Measurements from ENCODE around the gene RAB9B. TPM values are rescaled to one million over a fixed set of nuclear protein-coding genes. Genes with fewer than 3 reads are reported as not detected.

Gene RAB9B, protein sequence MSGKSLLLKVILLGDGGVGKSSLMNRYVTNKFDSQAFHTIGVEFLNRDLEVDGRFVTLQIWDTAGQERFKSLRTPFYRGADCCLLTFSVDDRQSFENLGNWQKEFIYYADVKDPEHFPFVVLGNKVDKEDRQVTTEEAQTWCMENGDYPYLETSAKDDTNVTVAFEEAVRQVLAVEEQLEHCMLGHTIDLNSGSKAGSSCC
- 1 to 10 TPM in 1 of 2 donors, under 1 TPM in 1; 0.45 to 1.0 TPM for polyA plus RNA-seq

DNA sequence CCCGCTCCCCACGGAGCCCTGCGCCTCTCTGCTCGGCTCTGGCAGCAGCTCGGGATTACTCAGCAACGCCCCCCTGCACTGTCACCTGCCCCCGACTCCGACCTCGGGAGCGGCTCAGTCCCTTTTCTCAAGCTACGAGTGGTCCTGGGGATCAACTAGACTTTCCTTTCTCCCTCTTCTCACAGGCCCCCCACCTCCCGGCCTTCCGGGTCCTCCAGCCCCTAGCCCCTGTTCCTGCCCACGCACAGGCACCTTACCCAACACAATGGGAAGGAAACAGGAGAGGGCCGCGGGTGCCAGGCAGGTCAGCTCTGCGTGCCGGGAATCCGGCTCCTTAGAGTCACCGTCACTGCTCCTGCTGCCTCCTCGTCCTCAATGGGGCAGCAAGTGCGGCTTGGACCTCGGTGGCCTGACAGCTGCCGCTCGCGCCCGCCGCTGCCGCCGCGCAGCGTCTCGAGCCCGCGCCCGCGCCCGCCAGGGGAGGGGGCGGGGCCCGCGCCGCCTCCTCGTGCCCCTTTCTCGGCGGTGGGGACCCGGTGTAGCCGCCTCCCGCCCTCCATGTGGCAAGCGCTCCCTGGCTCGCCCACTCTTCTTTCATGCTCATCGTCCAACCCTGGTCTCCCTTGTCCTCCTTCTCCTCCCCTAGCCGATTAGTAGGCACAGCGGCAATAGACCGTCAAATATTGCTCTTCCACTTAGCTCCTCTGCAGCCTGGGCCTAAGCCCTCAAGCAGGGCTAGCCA is at the start of gene RAB9B:
TSS of gene RAB9B (minus strand) at position 455 of the 742 bp plus-strand sequence. CDS start 6,473 bp downstream, outside the sequence.
- Histone ChIP-seq H3K9me3 (ENCODE audit: control insufficient read depth in 2 of 2, insufficient read depth in 1 of 2, low read depth in 1 of 2, low read length in 1 of 2) (no peaks in the 10 kb centered on the region), H3K4me1 (ENCODE audit: control insufficient read depth in 2 of 2, insufficient read depth in 2 of 2, low read length in 1 of 2) (no peaks in the 10 kb centered on the region), H3K36me3 (ENCODE audit: control insufficient read depth in 2 of 2, insufficient read depth in 2 of 2, low read length in 1 of 2) (no peaks in the 10 kb centered on the region), H3K27ac (ENCODE audit: low read depth in 2 of 2, low read length in 1 of 2) (peak within 1 kb of the TSS; percentile 34 to 43), H3K27me3 (ENCODE audit: control insufficient read depth in 1 of 2, insufficient read depth in 2 of 2, low read length in 2 of 2) (no peaks in the 10 kb centered on the region), H3K4me3 (ENCODE audit: low read depth in 1 of 2, low read length in 2 of 2) (peak within 1 kb of the TSS; percentile 48 to 53)
- WGBS, 2 donors = 0 to 13% methylated on average over 46 to 54 of the region's 54 CpGs

DNA sequence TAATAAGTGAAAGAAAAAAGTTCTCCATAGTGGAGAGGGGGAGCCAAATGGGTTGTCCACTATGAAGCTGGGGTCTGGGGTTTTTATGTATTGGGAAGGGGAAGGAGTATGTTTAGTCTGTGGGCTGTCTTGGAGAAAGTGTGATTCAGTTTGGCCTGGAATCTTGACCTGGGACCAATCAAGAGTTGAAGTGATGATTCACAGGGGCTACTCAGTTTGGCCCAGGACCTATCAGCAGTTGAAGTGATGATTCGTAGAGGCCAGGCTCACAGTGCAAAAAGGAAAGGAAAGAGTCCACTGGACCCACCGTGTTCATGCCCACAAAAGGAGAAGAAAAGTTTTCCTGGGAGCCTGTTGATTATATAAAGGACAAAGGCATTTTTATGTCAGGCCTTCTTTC is 47.3 kb upstream of the RAB9B start:
- no peak overlapping the region for H3K27ac ChIP-seq (ENCODE audit: low read depth in 2 of 2, low read length in 1 of 2)
- no peaks in the 10 kb centered on the region for H3K27me3 ChIP-seq (ENCODE audit: control insufficient read depth in 1 of 2, insufficient read depth in 2 of 2, low read length in 2 of 2)
- no peak overlapping the region for H3K4me3 ChIP-seq (ENCODE audit: low read depth in 1 of 2, low read length in 2 of 2)
- no peaks in the 10 kb centered on the region for H3K4me1 ChIP-seq (ENCODE audit: control insufficient read depth in 2 of 2, insufficient read depth in 2 of 2, low read length in 1 of 2)
- H3K36me3 ChIP-seq (ENCODE audit: control insufficient read depth in 2 of 2, insufficient read depth in 2 of 2, low read length in 1 of 2) = no peaks in the 10 kb centered on the region
- H3K9me3 ChIP-seq (ENCODE audit: control insufficient read depth in 2 of 2, insufficient read depth in 1 of 2, low read depth in 1 of 2, low read length in 1 of 2) = no peaks in the 10 kb centered on the region
- 59 to 73% methylated on average over 2 of the region's 2 CpGs for WGBS, 2 donors

GRCh38 chrX:103878466-103879122 is 46.5 kb upstream of the RAB9B start:
- H3K4me3 ChIP-seq (ENCODE audit: low read depth in 1 of 2, low read length in 2 of 2) = no peak overlapping the region
- no peaks in the 10 kb centered on the region for H3K4me1 ChIP-seq (ENCODE audit: control insufficient read depth in 2 of 2, insufficient read depth in 2 of 2, low read length in 1 of 2)
- no peak overlapping the region for H3K27ac ChIP-seq (ENCODE audit: low read depth in 2 of 2, low read length in 1 of 2)
- H3K9me3 ChIP-seq (ENCODE audit: control insufficient read depth in 2 of 2, insufficient read depth in 1 of 2, low read depth in 1 of 2, low read length in 1 of 2) = no peaks in the 10 kb centered on the region
- WGBS, 2 donors = 61 to 71% methylated on average over 8 of the region's 8 CpGs
- H3K36me3 ChIP-seq (ENCODE audit: control insufficient read depth in 2 of 2, insufficient read depth in 2 of 2, low read length in 1 of 2) = no peaks in the 10 kb centered on the region
- no peaks in the 10 kb centered on the region for H3K27me3 ChIP-seq (ENCODE audit: control insufficient read depth in 1 of 2, insufficient read depth in 2 of 2, low read length in 2 of 2)

- no peaks in the 10 kb centered on the region for H3K27me3 ChIP-seq (ENCODE audit: control insufficient read depth in 1 of 2, insufficient read depth in 2 of 2, low read length in 2 of 2)
- H3K4me3 ChIP-seq (ENCODE audit: low read depth in 1 of 2, low read length in 2 of 2) = no peak overlapping the region
- no peaks in the 10 kb centered on the region for H3K4me1 ChIP-seq (ENCODE audit: control insufficient read depth in 2 of 2, insufficient read depth in 2 of 2, low read length in 1 of 2)
- H3K9me3 ChIP-seq (ENCODE audit: control insufficient read depth in 2 of 2, insufficient read depth in 1 of 2, low read depth in 1 of 2, low read length in 1 of 2) = no peaks in the 10 kb centered on the region
- 64 to 81% methylated on average over 3 of the region's 3 CpGs for WGBS, 2 donors
- no peak overlapping the region for H3K27ac ChIP-seq (ENCODE audit: low read depth in 2 of 2, low read length in 1 of 2)
- H3K36me3 ChIP-seq (ENCODE audit: control insufficient read depth in 2 of 2, insufficient read depth in 2 of 2, low read length in 1 of 2) = no peaks in the 10 kb centered on the region
These were observed 45.5 kb upstream of the RAB9B start for GRCh38 chrX:103877571-103877970.

- Histone ChIP-seq H3K9me3 (ENCODE audit: control insufficient read depth in 2 of 2, insufficient read depth in 1 of 2, low read depth in 1 of 2, low read length in 1 of 2) (no peaks in the 10 kb centered on the region), H3K27ac (ENCODE audit: low read depth in 2 of 2, low read length in 1 of 2) (no peak overlapping the region), H3K27me3 (ENCODE audit: control insufficient read depth in 1 of 2, insufficient read depth in 2 of 2, low read length in 2 of 2) (no peaks in the 10 kb centered on the region), H3K4me3 (ENCODE audit: low read depth in 1 of 2, low read length in 2 of 2) (no peak overlapping the region), H3K4me1 (ENCODE audit: control insufficient read depth in 2 of 2, insufficient read depth in 2 of 2, low read length in 1 of 2) (no peaks in the 10 kb centered on the region), H3K36me3 (ENCODE audit: control insufficient read depth in 2 of 2, insufficient read depth in 2 of 2, low read length in 1 of 2) (no peaks in the 10 kb centered on the region)
- WGBS, 2 donors = 56 to 62% methylated on average over 5 of the region's 5 CpGs
These were observed 33.0 kb upstream of the RAB9B start for GRCh38 chrX:103864886-103865534.

DNA sequence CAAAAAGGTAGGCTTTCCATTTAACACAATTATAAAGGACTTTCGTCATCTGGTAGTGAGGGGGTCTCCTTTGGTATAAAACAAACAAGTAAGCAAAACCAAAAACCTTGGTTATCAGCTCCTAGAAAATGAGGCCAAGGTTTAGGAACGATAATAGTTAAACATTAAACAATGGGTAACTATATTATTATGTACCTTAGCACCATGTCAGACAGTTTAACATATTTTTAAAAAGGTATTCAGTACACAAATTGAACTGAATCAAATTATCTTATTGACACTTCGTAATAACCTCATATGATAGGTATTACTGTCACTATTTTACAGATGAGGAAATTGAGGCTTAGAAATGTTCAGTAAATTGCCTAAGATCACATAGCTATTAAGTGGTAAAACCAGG is 32.1 kb upstream of the RAB9B start:
- H3K36me3 ChIP-seq (ENCODE audit: control insufficient read depth in 2 of 2, insufficient read depth in 2 of 2, low read length in 1 of 2) = no peaks in the 10 kb centered on the region
- H3K27ac ChIP-seq (ENCODE audit: low read depth in 2 of 2, low read length in 1 of 2) = no peak overlapping the region
- no peaks in the 10 kb centered on the region for H3K9me3 ChIP-seq (ENCODE audit: control insufficient read depth in 2 of 2, insufficient read depth in 1 of 2, low read depth in 1 of 2, low read length in 1 of 2)
- H3K4me3 ChIP-seq (ENCODE audit: low read depth in 1 of 2, low read length in 2 of 2) = no peak overlapping the region
- H3K4me1 ChIP-seq (ENCODE audit: control insufficient read depth in 2 of 2, insufficient read depth in 2 of 2, low read length in 1 of 2) = no peaks in the 10 kb centered on the region
- H3K27me3 ChIP-seq (ENCODE audit: control insufficient read depth in 1 of 2, insufficient read depth in 2 of 2, low read length in 2 of 2) = no peaks in the 10 kb centered on the region
- WGBS, 2 donors = 65 to 86% methylated on average over 3 of the region's 3 CpGs

DNA sequence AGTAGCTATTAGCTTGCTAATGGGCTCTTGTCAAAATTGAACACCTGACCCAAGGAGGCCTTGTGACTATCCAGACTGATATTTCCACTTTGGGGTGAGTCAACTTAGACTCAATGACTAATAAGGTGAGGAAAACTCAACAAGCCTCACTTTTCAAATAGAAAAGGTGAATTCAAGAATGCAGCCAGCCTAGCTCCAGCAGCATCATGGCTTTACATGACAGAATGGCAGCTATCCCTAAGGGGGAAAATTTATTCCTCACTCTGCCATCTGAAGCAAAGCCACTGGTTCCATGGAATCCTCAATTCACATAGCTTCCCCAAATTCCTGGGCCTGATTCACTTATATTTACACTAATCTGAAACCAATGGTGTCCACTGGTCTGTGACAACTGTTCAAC is 29.1 kb upstream of the RAB9B start:
- Histone ChIP-seq H3K27ac (ENCODE audit: low read depth in 2 of 2, low read length in 1 of 2) (no peak overlapping the region), H3K4me1 (ENCODE audit: control insufficient read depth in 2 of 2, insufficient read depth in 2 of 2, low read length in 1 of 2) (no peaks in the 10 kb centered on the region), H3K27me3 (ENCODE audit: control insufficient read depth in 1 of 2, insufficient read depth in 2 of 2, low read length in 2 of 2) (peaks cover 0 to 2% of the 10 kb centered on the region in 2 donors), H3K4me3 (ENCODE audit: low read depth in 1 of 2, low read length in 2 of 2) (no peak overlapping the region), H3K9me3 (ENCODE audit: control insufficient read depth in 2 of 2, insufficient read depth in 1 of 2, low read depth in 1 of 2, low read length in 1 of 2) (no peaks in the 10 kb centered on the region), H3K36me3 (ENCODE audit: control insufficient read depth in 2 of 2, insufficient read depth in 2 of 2, low read length in 1 of 2) (no peaks in the 10 kb centered on the region)

DNA sequence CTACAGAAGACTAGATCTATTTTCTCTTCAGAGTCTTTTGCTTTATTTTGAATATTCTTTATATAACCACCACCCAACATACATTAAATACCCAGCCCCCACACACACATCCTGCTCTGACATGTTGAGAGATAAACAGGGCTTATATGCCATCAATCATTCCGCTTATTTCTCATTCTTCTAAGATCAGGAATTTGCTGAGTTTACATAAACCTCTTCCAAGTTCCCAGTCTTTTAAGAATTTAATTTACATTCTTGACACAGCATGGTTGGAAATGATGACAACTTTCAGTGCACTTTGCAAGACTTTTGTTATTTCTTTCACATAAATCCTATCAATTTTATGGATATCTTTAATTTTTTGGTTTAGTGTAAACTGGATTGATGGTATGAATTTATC is 17.5 kb upstream of the RAB9B start:
- H3K36me3 ChIP-seq (ENCODE audit: control insufficient read depth in 2 of 2, insufficient read depth in 2 of 2, low read length in 1 of 2) = no peaks in the 10 kb centered on the region
- H3K4me1 ChIP-seq (ENCODE audit: control insufficient read depth in 2 of 2, insufficient read depth in 2 of 2, low read length in 1 of 2) = no peaks in the 10 kb centered on the region
- H3K27ac ChIP-seq (ENCODE audit: low read depth in 2 of 2, low read length in 1 of 2) = no peak overlapping the region
- no peaks in the 10 kb centered on the region for H3K27me3 ChIP-seq (ENCODE audit: control insufficient read depth in 1 of 2, insufficient read depth in 2 of 2, low read length in 2 of 2)
- 43 to 49% methylated on average over 1 of the region's 1 CpG for WGBS, 2 donors
- no peak overlapping the region for H3K4me3 ChIP-seq (ENCODE audit: low read depth in 1 of 2, low read length in 2 of 2)
- H3K9me3 ChIP-seq (ENCODE audit: control insufficient read depth in 2 of 2, insufficient read depth in 1 of 2, low read depth in 1 of 2, low read length in 1 of 2) = no peaks in the 10 kb centered on the region

DNA sequence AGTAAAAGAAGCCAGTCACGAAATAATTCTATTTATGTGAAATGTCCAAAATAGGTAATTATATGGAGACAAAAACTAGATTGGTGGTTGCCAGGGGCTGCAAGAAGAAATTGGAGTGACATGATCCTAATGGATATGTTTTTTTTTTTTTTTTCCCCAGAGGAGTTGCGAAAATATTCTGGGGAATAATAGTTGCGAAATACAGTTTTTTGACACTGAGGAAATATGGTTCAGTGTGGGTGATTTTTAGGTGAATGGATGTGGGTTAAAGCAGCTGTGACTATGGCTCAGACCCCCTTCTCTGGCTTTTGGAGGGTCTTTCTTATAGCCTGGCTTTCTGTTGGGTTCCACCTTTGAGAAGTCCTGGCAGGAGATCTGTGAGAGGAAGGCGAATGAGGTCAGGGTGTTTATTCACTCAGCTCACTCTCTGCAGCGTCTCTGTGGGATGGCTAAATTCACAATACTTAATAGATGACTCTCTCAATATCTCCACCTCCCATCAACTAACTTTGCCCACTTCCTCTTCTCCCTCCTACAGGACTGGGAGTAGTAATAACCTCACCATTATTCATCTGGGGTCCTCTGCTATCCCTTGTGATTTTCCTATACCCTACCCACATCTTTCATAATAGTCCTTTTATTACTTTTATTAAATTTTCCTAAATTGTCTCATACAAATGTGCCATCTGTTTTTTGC is 15.3 kb upstream of the RAB9B start:
- 48 to 72% methylated on average over 5 of the region's 5 CpGs for WGBS, 2 donors
- Histone ChIP-seq H3K4me3 (ENCODE audit: low read depth in 1 of 2, low read length in 2 of 2) (no peak overlapping the region), H3K27me3 (ENCODE audit: control insufficient read depth in 1 of 2, insufficient read depth in 2 of 2, low read length in 2 of 2) (no peaks in the 10 kb centered on the region), H3K9me3 (ENCODE audit: control insufficient read depth in 2 of 2, insufficient read depth in 1 of 2, low read depth in 1 of 2, low read length in 1 of 2) (no peaks in the 10 kb centered on the region), H3K27ac (ENCODE audit: low read depth in 2 of 2, low read length in 1 of 2) (no peak overlapping the region), H3K4me1 (ENCODE audit: control insufficient read depth in 2 of 2, insufficient read depth in 2 of 2, low read length in 1 of 2) (no peaks in the 10 kb centered on the region), H3K36me3 (ENCODE audit: control insufficient read depth in 2 of 2, insufficient read depth in 2 of 2, low read length in 1 of 2) (no peaks in the 10 kb centered on the region)
